Chondrocyte (in vitro differentiated cells): ENCODE measurements around the gene SORCS1. TPM values are rescaled to one million over a fixed set of nuclear protein-coding genes. Genes with fewer than 3 reads are reported as not detected.

Experiments
- DNase-seq: peaks from one replicate; pipeline ENCODE4 v3.0.0; 2021; ENCODE audit warnings: mixed read lengths, low spot score
- H3K27ac Mint-ChIP-seq: one replicate; pipeline ENCODE4 v1.8.0; 2021; ENCODE audit warnings: mild to moderate bottlenecking, moderate library complexity, mixed read lengths; ENCODE audit not compliant: unreplicated experiment
- H3K27me3 Mint-ChIP-seq: 2 replicates; pipeline ENCODE4 v1.8.0; 2021; ENCODE audit warnings: low read depth, mixed read lengths
- H3K36me3 Mint-ChIP-seq: 2 replicates; pipeline ENCODE4 v1.8.0; 2021; ENCODE audit warnings: low read depth, mixed read lengths
- H3K4me1 Mint-ChIP-seq: 2 replicates; pipeline ENCODE4 v1.8.0; 2021; ENCODE audit warnings: low read depth, mild to moderate bottlenecking, mixed read lengths
- H3K4me3 Mint-ChIP-seq: one replicate; pipeline ENCODE4 v1.8.0; 2021; ENCODE audit warnings: mild to moderate bottlenecking, moderate library complexity, mixed read lengths; ENCODE audit not compliant: unreplicated experiment
- H3K9me3 Mint-ChIP-seq: 2 replicates; pipeline ENCODE4 v1.8.0; 2021; ENCODE audit warnings: low read depth, mixed read lengths
- CTCF ChIP-seq: fragments of 200-600 bp; sonication (generic); IDR thresholded peaks from 2 replicates; pipeline ENCODE4 v1.5.0; 2021; ENCODE audit warnings: antibody characterized with exemption, mild to moderate bottlenecking, moderate library complexity
- total RNA-seq: library from RNA; stranded (reverse); gene quantifications from 3 replicates; pipeline ENCODE4 v1.2.1, GENCODE V29; 2021

Gene SORCS1
- total RNA-seq, 1 donor from 2014 or later: not detected

- H3K9me3 Mint-ChIP-seq: no peaks in the 10 kb centered on the region
Measured at GRCh38 chr10:106981452-106982075, 182.9 kb downstream of the SORCS1 start.

GRCh38 chr10:106980495-106981451 is 183.7 kb downstream of the SORCS1 start:
- H3K4me1 Mint-ChIP-seq: peaks cover 8% of the 10 kb centered on the region
- H3K27ac Mint-ChIP-seq: no peak overlapping the region

More at GRCh38 chr10:106981452-106982075, 182.9 kb downstream of the SORCS1 start:
- Mint-ChIP-seq H3K4me1 (peaks cover 8% of the 10 kb centered on the region), H3K27me3 (no peaks in the 10 kb centered on the region), H3K4me3 (no peak overlapping the region), H3K36me3 (no peaks in the 10 kb centered on the region), H3K27ac (no peak overlapping the region)
- no peak for TF ChIP-seq CTCF
- no peak for DNase-seq

GRCh38 chr10:106978756-106979155 is 185.8 kb downstream of the SORCS1 start:
- Mint-ChIP-seq H3K4me3 (no peak overlapping the region), H3K4me1 (peaks cover 8% of the 10 kb centered on the region), H3K9me3 (no peaks in the 10 kb centered on the region), H3K27me3 (no peaks in the 10 kb centered on the region), H3K36me3 (no peaks in the 10 kb centered on the region), H3K27ac (no peak overlapping the region)
- DNase-seq: no peak
- no peak for TF ChIP-seq CTCF

More at GRCh38 chr10:106980495-106981451, 183.7 kb downstream of the SORCS1 start:
- H3K4me3 Mint-ChIP-seq: no peak overlapping the region
- H3K9me3 Mint-ChIP-seq: no peaks in the 10 kb centered on the region
- no peak for TF ChIP-seq CTCF
- no peak for DNase-seq
- no peaks in the 10 kb centered on the region for H3K36me3 Mint-ChIP-seq
- no peaks in the 10 kb centered on the region for H3K27me3 Mint-ChIP-seq

GRCh38 chr10:106973716-106974115 is 190.8 kb downstream of the SORCS1 start:
- Mint-ChIP-seq H3K4me1 (peaks cover 4% of the 10 kb centered on the region), H3K9me3 (no peaks in the 10 kb centered on the region), H3K27me3 (no peaks in the 10 kb centered on the region), H3K27ac (no peak overlapping the region), H3K36me3 (no peaks in the 10 kb centered on the region), H3K4me3 (no peak overlapping the region)
- no peak for DNase-seq
- no peak for TF ChIP-seq CTCF

- no peaks in the 10 kb centered on the region for H3K9me3 Mint-ChIP-seq
- TF ChIP-seq CTCF: no peak
- peaks cover 4% of the 10 kb centered on the region for H3K4me1 Mint-ChIP-seq
- no peak for DNase-seq
- no peaks in the 10 kb centered on the region for H3K36me3 Mint-ChIP-seq
- H3K27ac Mint-ChIP-seq: no peak overlapping the region
- no peaks in the 10 kb centered on the region for H3K27me3 Mint-ChIP-seq
- no peak overlapping the region for H3K4me3 Mint-ChIP-seq
Measured at GRCh38 chr10:106973288-106973687, 191.2 kb downstream of the SORCS1 start.
